Raji (cell line): ENCODE data around the gene EGFL8.

Experiments
- POLR2A ChIP-seq: IDR thresholded peaks from 2 replicates; pipeline ENCODE4 v1.6.1; 2011; ENCODE audit warnings: low read depth, low read length, control low read depth; ENCODE audit not compliant: insufficient read depth

The EGFL8 gene

GRCh38 chr6:32213649-32214048 lies 49.3 kb downstream of the EGFL8 start:
- TF ChIP-seq POLR2A = no peak

DNA sequence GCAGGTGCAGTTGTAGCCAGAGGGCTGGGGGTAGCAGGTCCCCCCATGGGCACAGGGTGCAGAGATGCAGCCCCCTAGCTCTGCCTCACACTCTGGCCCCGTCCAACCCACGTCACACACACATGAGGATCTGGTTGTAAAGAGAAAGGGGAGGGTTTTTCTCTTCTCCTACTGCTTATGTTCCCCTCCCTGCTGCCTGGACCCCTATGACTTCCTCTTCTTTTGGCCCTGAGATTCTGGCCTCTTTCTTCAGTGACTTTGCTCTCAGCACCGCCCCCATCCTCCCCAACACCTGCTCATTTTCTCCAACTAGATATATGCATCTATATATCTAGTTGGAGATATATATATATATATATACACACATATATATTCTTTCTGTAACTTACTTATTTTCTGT lies 49.7 kb downstream of the EGFL8 start:
- no peak for TF ChIP-seq POLR2A

- TF ChIP-seq POLR2A = no peak
These were observed 51.2 kb downstream of the EGFL8 start for GRCh38 chr6:32215617-32216016.

DNA sequence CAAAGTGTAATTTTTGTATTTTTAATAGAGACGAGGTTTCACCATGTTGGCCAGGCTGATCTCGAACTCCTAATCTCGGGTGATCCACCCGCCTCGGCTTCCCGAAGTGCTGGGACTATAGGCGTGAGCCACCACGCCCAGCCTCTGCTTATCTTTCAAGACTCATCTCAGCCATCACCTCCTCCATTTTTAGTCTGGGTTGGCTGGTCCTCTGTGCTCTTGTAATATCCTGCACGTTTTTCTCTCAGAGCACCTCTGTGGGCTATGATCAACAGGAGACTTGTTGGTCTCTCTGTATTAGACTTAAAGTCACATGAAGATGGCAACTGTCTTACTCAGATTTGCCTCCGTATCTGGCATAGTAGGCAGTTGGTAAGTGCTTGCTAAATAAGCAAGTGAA lies 51.9 kb downstream of the EGFL8 start:
- TF ChIP-seq POLR2A = no peak

- no peak for TF ChIP-seq POLR2A
These were observed 52.6 kb downstream of the EGFL8 start for GRCh38 chr6:32216998-32217397.
